GM23248 (cell line): Measurements from ENCODE around the gene CLEC4G.

ENCODE experiments used
- EZH2 ChIP-seq: fragments of 200-600 bp; sonication (generic); IDR thresholded peaks from 2 replicates; pipeline ENCODE4 v1.6.1; 2018; ENCODE audit warnings: antibody characterized with exemption, mild to moderate bottlenecking; ENCODE audit not compliant: insufficient read depth, poor library complexity, severe bottlenecking
- EZH2phosphoT487 ChIP-seq: fragments of 200-600 bp; sonication (generic); IDR thresholded peaks from 2 replicates; pipeline ENCODE4 v1.6.1; 2018; ENCODE audit warnings: antibody characterized with exemption, moderate library complexity, mild to moderate bottlenecking, low read depth; ENCODE audit not compliant: insufficient read depth

GRCh38 chr19:7733376-7733775 is 1.5 kb upstream of the CLEC4G start:
- TF ChIP-seq EZH2 (no peak), EZH2phosphoT487 (no peak)
